Astrocyte (in vitro differentiated cells and primary cell): ENCODE data around the gene CDHR1.

Experiments used
- EZH2 ChIP-seq: IDR thresholded peaks from 2 replicates; pipeline ENCODE4 v1.6.1; 2012; ENCODE audit warnings: mild to moderate bottlenecking, low read length, inconsistent platforms; ENCODE audit not compliant: insufficient read depth
- TF ChIP-seq, protein P1 (sequence below): IDR thresholded peaks from 2 replicates; pipeline ENCODE4 v1.5.1; 2011; ENCODE audit warnings: low read depth, mild to moderate bottlenecking, inconsistent platforms, low read length, moderate library complexity; ENCODE audit not compliant: insufficient read depth

DNA sequence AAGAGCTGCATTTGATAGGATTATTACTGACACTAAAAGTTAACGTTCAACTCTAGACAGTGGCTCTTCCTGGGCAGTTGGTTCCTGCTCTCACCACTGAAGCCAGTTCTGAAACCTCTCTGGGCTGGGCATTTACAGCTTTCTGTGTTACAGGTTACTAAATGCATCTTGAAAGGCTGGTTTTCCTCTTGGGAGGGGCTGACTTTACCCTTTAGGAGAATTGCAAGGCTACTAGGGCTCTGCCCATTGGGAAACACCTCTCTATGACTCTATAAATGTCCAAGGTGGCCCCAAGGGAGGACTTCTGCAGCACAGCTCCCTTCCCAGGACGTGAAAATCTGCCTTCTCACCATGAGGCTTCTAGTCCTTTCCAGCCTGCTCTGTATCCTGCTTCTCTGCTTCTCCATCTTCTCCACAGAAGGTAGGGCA is 20.8 kb upstream of the CDHR1 start, which contains the start of gene GPR15LG:
- TF ChIP-seq, protein P1, sequence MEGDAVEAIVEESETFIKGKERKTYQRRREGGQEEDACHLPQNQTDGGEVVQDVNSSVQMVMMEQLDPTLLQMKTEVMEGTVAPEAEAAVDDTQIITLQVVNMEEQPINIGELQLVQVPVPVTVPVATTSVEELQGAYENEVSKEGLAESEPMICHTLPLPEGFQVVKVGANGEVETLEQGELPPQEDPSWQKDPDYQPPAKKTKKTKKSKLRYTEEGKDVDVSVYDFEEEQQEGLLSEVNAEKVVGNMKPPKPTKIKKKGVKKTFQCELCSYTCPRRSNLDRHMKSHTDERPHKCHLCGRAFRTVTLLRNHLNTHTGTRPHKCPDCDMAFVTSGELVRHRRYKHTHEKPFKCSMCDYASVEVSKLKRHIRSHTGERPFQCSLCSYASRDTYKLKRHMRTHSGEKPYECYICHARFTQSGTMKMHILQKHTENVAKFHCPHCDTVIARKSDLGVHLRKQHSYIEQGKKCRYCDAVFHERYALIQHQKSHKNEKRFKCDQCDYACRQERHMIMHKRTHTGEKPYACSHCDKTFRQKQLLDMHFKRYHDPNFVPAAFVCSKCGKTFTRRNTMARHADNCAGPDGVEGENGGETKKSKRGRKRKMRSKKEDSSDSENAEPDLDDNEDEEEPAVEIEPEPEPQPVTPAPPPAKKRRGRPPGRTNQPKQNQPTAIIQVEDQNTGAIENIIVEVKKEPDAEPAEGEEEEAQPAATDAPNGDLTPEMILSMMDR: no peak
- no peak for TF ChIP-seq EZH2
